Non-pigmented ciliary epithelial cell (primary cell): Measurements from ENCODE around the gene SLC26A4.
A peak's percentile ranks its signal among the peaks of the same experiment; 100 is the strongest.
"Not testable (repeated sequence)": the region's sequence is repeated elsewhere in the genome, so short reads cannot be mapped to it uniquely, and the experiment has no call there.

Experiments
- DNase-seq: peaks from one replicate; pipeline ENCODE4 v3.0.0-alpha.2; 2010; ENCODE audit warnings: low read depth

SLC26A4 gene

GRCh38 chr7:107660381-107661080, at the start of gene SLC26A4:
SLC26A4 (plus strand) TSS chr7:107660828; CDS start chr7:107661642, 814 bp downstream.
- no peak for DNase-seq

GRCh38 chr7:107613439-107613838, 47.2 kb upstream of the SLC26A4 start:
- DNase-seq: no peak

DNA sequence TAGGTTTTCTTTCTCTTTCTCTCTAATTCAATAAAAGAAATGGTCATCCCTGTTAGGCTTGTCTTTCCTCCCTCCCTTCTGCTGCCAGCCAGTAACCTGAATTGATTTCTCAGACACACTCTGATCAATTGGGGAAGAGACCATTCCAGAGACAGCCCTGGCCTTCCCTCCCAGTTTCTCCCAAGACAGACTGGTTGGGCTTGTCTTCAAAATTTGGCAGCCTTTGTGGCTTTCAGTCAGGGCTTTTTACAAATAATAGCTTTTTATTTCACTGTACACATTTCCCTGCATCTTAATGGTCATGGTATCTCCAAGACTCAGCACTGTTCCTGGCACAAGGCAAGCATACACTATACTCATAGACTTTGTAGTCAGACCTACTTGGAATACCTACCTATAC, 46.7 kb upstream of the SLC26A4 start:
- no peak for DNase-seq

DNA sequence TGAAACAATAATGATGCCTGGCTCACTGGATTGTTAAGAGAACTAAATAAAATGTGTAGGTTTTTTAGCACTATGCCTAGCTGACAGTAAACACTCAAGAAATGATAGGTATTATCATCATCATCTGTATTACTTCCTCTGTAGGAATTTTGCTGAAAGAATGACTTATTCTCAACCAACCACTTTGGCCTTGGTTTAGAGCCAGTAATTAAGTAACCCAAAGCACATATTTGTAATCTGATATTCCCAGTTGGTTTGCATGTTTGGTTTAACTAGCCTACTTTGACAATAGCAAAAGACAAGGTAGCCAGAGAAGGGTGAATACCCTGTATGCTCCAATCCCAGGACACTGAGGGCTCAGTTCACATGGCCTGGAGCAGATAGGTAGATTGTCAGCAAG, 46.2 kb upstream of the SLC26A4 start:
- DNase-seq: no peak

- DNase-seq: no peak
These were observed 44.5 kb upstream of the SLC26A4 start for GRCh38 chr7:107615910-107616680.

GRCh38 chr7:107622429-107622828, 38.2 kb upstream of the SLC26A4 start:
- DNase-seq: peak; percentile 81

DNA sequence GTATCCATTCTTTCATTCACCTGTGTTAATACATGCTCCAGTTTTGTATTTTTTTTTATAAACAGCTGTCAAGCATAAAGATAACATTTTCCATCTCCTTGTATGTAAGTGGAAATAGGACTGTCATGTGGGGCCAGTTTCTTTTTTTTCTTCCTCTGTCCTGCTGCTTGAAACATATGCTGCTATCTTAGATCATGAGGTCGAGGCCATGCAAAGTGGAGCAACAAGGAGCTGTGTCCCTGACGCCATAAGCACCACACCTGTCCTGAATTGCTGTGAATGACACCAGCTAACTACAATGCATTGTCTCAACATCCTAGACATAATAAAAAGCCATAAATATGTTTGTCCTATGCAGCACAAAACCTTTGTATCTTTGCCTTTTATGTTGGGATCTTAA, 37.7 kb upstream of the SLC26A4 start:
- DNase-seq: no peak

GRCh38 chr7:107627002-107627401, 33.6 kb upstream of the SLC26A4 start:
- no peak for DNase-seq

DNA sequence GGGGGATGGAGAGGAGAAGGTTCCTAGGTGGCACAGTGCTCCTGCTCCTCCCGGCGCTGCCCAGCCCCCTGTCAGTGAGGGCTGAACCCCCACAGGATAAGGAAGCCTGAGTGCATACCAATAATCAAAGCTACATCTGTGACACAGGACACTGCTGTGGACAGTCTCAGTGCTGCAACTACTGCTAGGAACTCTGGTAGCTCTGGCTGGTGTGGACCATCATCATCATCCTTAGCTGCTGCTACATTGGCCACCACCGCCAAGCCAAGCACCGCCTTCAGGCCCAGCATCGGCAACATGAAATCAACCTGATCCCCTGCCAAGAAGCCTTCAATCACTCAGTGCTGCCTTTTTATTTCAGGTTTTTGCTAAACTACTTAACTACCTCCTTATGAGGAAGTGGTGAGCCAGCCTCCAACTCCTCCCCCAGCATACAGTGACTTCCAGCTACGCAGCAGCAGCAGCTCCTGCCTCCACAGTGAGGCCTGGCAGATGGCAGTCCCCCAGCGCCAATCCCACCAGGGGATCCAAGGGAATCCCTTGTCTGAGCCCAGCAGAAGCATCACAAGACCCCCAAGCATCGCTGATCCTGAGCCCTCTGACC, 32.1 kb upstream of the SLC26A4 start:
- no peak for DNase-seq

DNA sequence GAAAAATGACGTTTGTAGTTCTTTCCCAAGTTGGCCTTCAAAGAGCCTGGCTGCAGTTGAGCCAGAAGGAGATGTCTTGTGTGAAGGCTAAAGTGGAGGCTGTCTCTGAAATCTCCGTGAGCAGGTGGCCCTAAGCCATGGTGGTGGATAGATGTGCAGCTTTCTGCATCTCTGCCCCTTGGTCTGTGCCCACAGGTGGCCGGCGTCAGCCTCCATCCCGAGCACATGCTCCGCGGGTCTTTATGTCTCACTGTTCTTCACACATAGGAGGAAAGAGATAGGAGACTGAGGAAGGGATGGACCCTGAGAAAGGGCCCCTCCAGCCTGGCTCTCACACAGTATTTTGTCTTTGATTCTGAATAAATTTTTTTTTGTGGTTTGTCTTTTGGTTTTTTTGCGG, 30.3 kb upstream of the SLC26A4 start:
- DNase-seq: no peak

DNA sequence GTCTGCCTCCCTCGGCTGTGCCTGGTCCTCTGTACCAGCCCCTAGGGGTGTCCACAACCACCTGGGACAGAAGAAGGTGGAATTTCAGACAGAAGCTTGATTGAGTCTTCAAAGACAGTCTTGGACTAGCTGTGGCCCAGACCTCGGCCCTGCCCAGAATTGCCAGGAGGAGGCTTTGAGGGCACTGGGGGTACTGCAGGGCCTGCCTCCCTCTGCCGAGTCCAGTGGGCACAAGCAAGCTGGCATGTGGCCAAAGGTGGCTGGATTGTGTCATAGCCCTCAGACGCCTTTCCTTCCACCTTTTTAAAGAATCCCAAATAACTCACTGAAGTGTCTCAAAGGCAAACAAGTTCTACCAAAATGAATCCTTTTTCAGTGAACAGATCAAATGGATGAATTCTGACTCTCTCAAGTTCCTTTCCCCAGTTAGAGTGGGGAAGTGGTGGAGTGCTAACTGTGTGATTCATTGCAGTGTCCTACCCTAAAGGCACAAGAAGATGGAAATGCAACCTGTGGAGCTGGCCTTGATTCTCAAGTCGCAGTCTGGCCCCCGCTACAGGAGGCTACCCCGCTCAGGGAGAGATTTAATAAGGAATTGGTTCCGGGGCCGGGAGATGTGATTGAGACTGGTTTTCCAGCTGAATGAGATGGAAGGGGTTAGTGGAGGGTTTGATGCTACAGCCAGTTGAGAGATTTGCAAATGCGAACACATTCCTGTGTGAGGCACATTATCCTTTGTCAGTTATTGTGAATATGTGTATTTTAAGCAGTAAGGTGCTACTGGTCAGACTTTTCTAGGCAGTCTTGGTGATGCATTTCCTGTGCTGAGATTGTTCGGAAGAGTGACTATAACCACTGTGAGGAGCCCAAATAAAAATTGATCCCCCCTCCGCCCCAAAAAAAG, 28.8 kb upstream of the SLC26A4 start:
- DNase-seq: no peak

DNA sequence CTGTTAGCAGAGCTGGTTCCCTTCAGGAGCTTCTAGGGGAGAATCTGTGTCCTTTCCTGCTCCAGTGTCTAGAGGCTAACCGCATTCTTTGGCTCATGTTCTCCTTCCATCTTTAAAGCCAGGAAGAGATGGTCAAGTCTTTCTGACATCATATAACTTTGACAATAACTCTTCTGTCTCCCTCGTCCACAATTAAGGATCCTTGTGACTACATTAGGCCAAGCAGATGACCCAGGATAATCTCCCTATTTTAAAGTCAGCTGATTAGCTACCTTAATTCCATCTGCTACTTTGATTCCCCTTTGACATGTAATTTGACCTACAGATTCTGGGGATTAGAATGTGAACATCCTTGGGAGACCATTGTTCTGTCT, 28.1 kb upstream of the SLC26A4 start:
- DNase-seq: no peak

GRCh38 chr7:107638594-107638993, 22.0 kb upstream of the SLC26A4 start:
- DNase-seq: no peak

- not testable (repeated sequence) for DNase-seq
These were observed 21.6 kb upstream of the SLC26A4 start for GRCh38 chr7:107639070-107639469.

GRCh38 chr7:107641676-107642075, 19.0 kb upstream of the SLC26A4 start:
- no peak for DNase-seq

GRCh38 chr7:107642501-107642900, 18.1 kb upstream of the SLC26A4 start:
- no peak for DNase-seq

- peak; percentile 77 for DNase-seq
These were observed 17.2 kb upstream of the SLC26A4 start for GRCh38 chr7:107643407-107643806.

- no peak for DNase-seq
These were observed 16.7 kb upstream of the SLC26A4 start for GRCh38 chr7:107643938-107644308.

- no peak for DNase-seq
These were observed 16.2 kb upstream of the SLC26A4 start for GRCh38 chr7:107644309-107644974.

- DNase-seq: no peak
These were observed 8.0 kb upstream of the SLC26A4 start for GRCh38 chr7:107652642-107653041.

- DNase-seq: no peak
These were observed 2.2 kb upstream of the SLC26A4 start for GRCh38 chr7:107658467-107658866.

GRCh38 chr7:107659666-107660065, 962 bp upstream of the SLC26A4 start:
- DNase-seq: peak; percentile 73
